GM18519 (cell line): ENCODE results near the gene APC.

Experiments
- ATAC-seq: cut with Tn5 transposase; IDR thresholded peaks from one replicate; pipeline ENCODE4 v1.9.1; 2021; ENCODE audit warnings: mild to moderate bottlenecking, moderate library complexity; ENCODE audit not compliant: unreplicated experiment, low FRiP score

APC gene

GRCh38 chr5:112776301-112776856, 38.7 kb downstream of the APC start:
- ATAC-seq: no peak

- no peak for ATAC-seq
These were observed 41.8 kb downstream of the APC start for GRCh38 chr5:112779531-112779930.

GRCh38 chr5:112784726-112785125, 47.0 kb downstream of the APC start:
- no peak for ATAC-seq

GRCh38 chr5:112787261-112787660, 49.6 kb downstream of the APC start:
- no peak for ATAC-seq

- ATAC-seq: no peak
These were observed 50.2 kb downstream of the APC start for GRCh38 chr5:112787896-112788295.

GRCh38 chr5:112793201-112793600, 55.5 kb downstream of the APC start:
- ATAC-seq: no peak

- no peak for ATAC-seq
These were observed 56.7 kb downstream of the APC start for GRCh38 chr5:112794410-112794809.

GRCh38 chr5:112795342-112795741, 57.7 kb downstream of the APC start:
- no peak for ATAC-seq

GRCh38 chr5:112795944-112796678, 58.4 kb downstream of the APC start:
- ATAC-seq: no peak

- no peak for ATAC-seq
These were observed 62.0 kb downstream of the APC start for GRCh38 chr5:112799661-112800060.

- no peak for ATAC-seq
These were observed 63.2 kb downstream of the APC start for GRCh38 chr5:112800891-112801290.

GRCh38 chr5:112811023-112811422, 73.3 kb downstream of the APC start:
- no peak for ATAC-seq

GRCh38 chr5:112812549-112812948, 74.9 kb downstream of the APC start:
- no peak for ATAC-seq

- no peak for ATAC-seq
These were observed 82.6 kb downstream of the APC start for GRCh38 chr5:112820246-112820645.

GRCh38 chr5:112822456-112822855, 84.8 kb downstream of the APC start:
- no peak for ATAC-seq

- no peak for ATAC-seq
These were observed 85.5 kb downstream of the APC start for GRCh38 chr5:112823181-112823580.

- ATAC-seq: no peak
These were observed 86.0 kb downstream of the APC start for GRCh38 chr5:112823656-112824055.

- ATAC-seq: no peak
These were observed 86.5 kb downstream of the APC start for GRCh38 chr5:112824197-112824596.

- ATAC-seq: no peak
These were observed 92.7 kb downstream of the APC start for GRCh38 chr5:112830378-112830777.

- no peak for ATAC-seq
These were observed 96.3 kb downstream of the APC start for GRCh38 chr5:112833971-112834370.

GRCh38 chr5:112844489-112844888, 106.8 kb downstream of the APC start:
- no peak for ATAC-seq

- ATAC-seq: no peak
These were observed 108.9 kb downstream of the APC start for GRCh38 chr5:112846556-112846955.
